OCI-LY3 (cell line): Measurements from ENCODE around the gene DHX57.

Source experiments
- H2AFZ ChIP-seq: fragments of 200-600, 300-600 bp; shearing (Covaris generic); 2 replicates; pipeline ENCODE4 v1.6.0; 2014; ENCODE audit warnings: antibody characterized with exemption, low read depth, low read length
- H3K27ac ChIP-seq: fragments of 200-600, 300-600 bp; sonication (generic); 2 replicates; pipeline ENCODE4 v1.5.1; 2014; ENCODE audit warnings: mild to moderate bottlenecking, low read length, moderate library complexity, mixed read lengths
- H3K27me3 ChIP-seq: fragments of 200-600, 300-600 bp; sonication (generic); 2 replicates; pipeline ENCODE4 v1.6.1; 2014; ENCODE audit warnings: low read depth, low read length, mixed read lengths
- H3K36me3 ChIP-seq: fragments of 200-600, 300-600 bp; sonication (generic); replicated peaks from 2 replicates; pipeline ENCODE3; 2014; ENCODE audit warnings: low read depth, low read length, mixed read lengths
- H3K4me1 ChIP-seq: fragments of 300-600, 200-600 bp; sonication (generic); 2 replicates; pipeline ENCODE4 v1.6.1; 2014; ENCODE audit warnings: low read length, mixed read lengths
- H3K4me2 ChIP-seq: fragments of 200-600, 300-600 bp; sonication (generic); 2 replicates; pipeline ENCODE4 v1.6.1; 2014; ENCODE audit warnings: low read length, mixed read lengths
- H3K4me3 ChIP-seq: fragments of 300-600, 200-600 bp; sonication (generic); 2 replicates; pipeline ENCODE4 v1.5.1; 2014; ENCODE audit warnings: antibody characterized with exemption, mild to moderate bottlenecking, low read length, moderate library complexity
- H3K79me2 ChIP-seq: fragments of 300-600, 200-600 bp; shearing (Covaris generic); 2 replicates; pipeline ENCODE4 v1.6.1; 2014; ENCODE audit warnings: mild to moderate bottlenecking, low read length, mixed read lengths
- H3K9ac ChIP-seq: fragments of 300-600, 200-600 bp; shearing (Covaris generic); 2 replicates; pipeline ENCODE4 v1.6.0; 2014; ENCODE audit warnings: mild to moderate bottlenecking, low read length, moderate library complexity
- H3K9me3 ChIP-seq: fragments of 200-600, 300-600 bp; shearing (Covaris generic); 2 replicates; pipeline ENCODE4 v1.6.1; 2014; ENCODE audit warnings: low read length, mixed read lengths; ENCODE audit not compliant: insufficient read depth
- H4K20me1 ChIP-seq: fragments of 200-600, 300-600 bp; sonication (generic); 2 replicates; pipeline ENCODE4 v1.6.1; 2016; ENCODE audit warnings: low read length, mixed read lengths; ENCODE audit not compliant: insufficient read depth
- CTCF ChIP-seq: fragments of 200-600, 300-600 bp; sonication (generic); IDR thresholded peaks from 2 replicates; pipeline ENCODE4 v1.5.1; 2014; ENCODE audit warnings: antibody characterized with exemption, low read length, low read depth
- EZH2phosphoT487 ChIP-seq: fragments of 200-600 bp; shearing (Covaris generic); IDR thresholded peaks from 2 replicates; pipeline ENCODE4 v1.6.1; 2018; ENCODE audit warnings: antibody characterized with exemption, mixed run types, low read depth

Gene DHX57

GRCh38 chr2:38810488-38810887 lies 65.2 kb downstream of the DHX57 start:
- TF ChIP-seq CTCF (no peak), EZH2phosphoT487 (no peak)
- no peak overlapping the region for H3K27ac ChIP-seq
- peaks cover 11% of the 10 kb centered on the region for H3K4me1 ChIP-seq
- H4K20me1 ChIP-seq, result no peaks in the 10 kb centered on the region
- no peak overlapping the region for H2AFZ ChIP-seq
- H3K9me3 ChIP-seq, result no peaks in the 10 kb centered on the region
- no peak overlapping the region for H3K4me3 ChIP-seq
- no peak overlapping the region for H3K4me2 ChIP-seq
- H3K79me2 ChIP-seq, result no peaks in the 10 kb centered on the region
- peaks cover 9% of the 10 kb centered on the region for H3K36me3 ChIP-seq
- H3K9ac ChIP-seq, result no peak overlapping the region
- no peaks in the 10 kb centered on the region for H3K27me3 ChIP-seq

- H3K27ac ChIP-seq, result no peak overlapping the region
Measured at GRCh38 chr2:38808677-38809076, 67.1 kb downstream of the DHX57 start.

GRCh38 chr2:38806733-38807059 lies 69.0 kb downstream of the DHX57 start:
- no peaks in the 10 kb centered on the region for H3K79me2 ChIP-seq
- H3K4me1 ChIP-seq, result peaks cover 11% of the 10 kb centered on the region
- no peak overlapping the region for H3K9ac ChIP-seq
- no peak overlapping the region for H3K4me2 ChIP-seq
- H3K9me3 ChIP-seq, result no peaks in the 10 kb centered on the region
- no peaks in the 10 kb centered on the region for H3K27me3 ChIP-seq
- no peak overlapping the region for H3K4me3 ChIP-seq
- H4K20me1 ChIP-seq, result no peaks in the 10 kb centered on the region
- H3K36me3 ChIP-seq, result peaks cover 7% of the 10 kb centered on the region
- H2AFZ ChIP-seq, result no peak overlapping the region
- no peak for TF ChIP-seq EZH2phosphoT487
- no peak for TF ChIP-seq CTCF
- no peak overlapping the region for H3K27ac ChIP-seq

More at GRCh38 chr2:38808677-38809076, 67.1 kb downstream of the DHX57 start:
- H2AFZ ChIP-seq, result no peak overlapping the region
- H4K20me1 ChIP-seq, result no peaks in the 10 kb centered on the region
- H3K9me3 ChIP-seq, result no peaks in the 10 kb centered on the region
- H3K9ac ChIP-seq, result no peak overlapping the region
- peaks cover 4% of the 10 kb centered on the region for H3K36me3 ChIP-seq
- no peaks in the 10 kb centered on the region for H3K27me3 ChIP-seq
- no peaks in the 10 kb centered on the region for H3K79me2 ChIP-seq
- H3K4me2 ChIP-seq, result no peak overlapping the region
- peaks cover 11% of the 10 kb centered on the region for H3K4me1 ChIP-seq
- no peak overlapping the region for H3K4me3 ChIP-seq
- TF ChIP-seq CTCF, result no peak
- no peak for TF ChIP-seq EZH2phosphoT487

GRCh38 chr2:38806015-38806732 lies 69.6 kb downstream of the DHX57 start:
- no peaks in the 10 kb centered on the region for H4K20me1 ChIP-seq
- H3K27me3 ChIP-seq, result no peaks in the 10 kb centered on the region
- no peaks in the 10 kb centered on the region for H3K9me3 ChIP-seq
- peaks cover 11% of the 10 kb centered on the region for H3K4me1 ChIP-seq
- H3K4me2 ChIP-seq, result no peak overlapping the region
- H3K27ac ChIP-seq, result no peak overlapping the region
- H2AFZ ChIP-seq, result no peak overlapping the region
- H3K79me2 ChIP-seq, result no peaks in the 10 kb centered on the region
- no peak overlapping the region for H3K9ac ChIP-seq
- TF ChIP-seq EZH2phosphoT487, result no peak
- TF ChIP-seq CTCF, result no peak
- H3K36me3 ChIP-seq, result peaks cover 6% of the 10 kb centered on the region
- H3K4me3 ChIP-seq, result no peak overlapping the region
